B cell (primary cell): ENCODE results near the gene PRODH. TPM values are rescaled to one million over a fixed set of nuclear protein-coding genes. Genes with fewer than 3 reads are reported as not detected.
"Not testable (repeated sequence)": the region's sequence is repeated elsewhere in the genome, so short reads cannot be mapped to it uniquely, and the experiment has no call there.

Experiments used
- ATAC-seq: fragments of 200-7000 bp; cut with Tn5 transposase; one replicate; pipeline ENCODE4 v1.10.0; 2021; ENCODE audit warnings: low read depth, mild to moderate bottlenecking, moderate number of reproducible peaks, moderate library complexity
- CTCF ChIA-PET: fragments of 350-600 bp; sonication (Branson Sonifier 250); formaldehyde crosslinking; loops from one replicate; lab custom pipeline; 2021; ENCODE audit warnings: antibody characterized with exemption, inconsistent platforms; lab: Charles Lee
- POLR2A ChIA-PET: fragments of 350-600 bp; sonication (Branson Sonifier 250); formaldehyde crosslinking; loops from one replicate; lab custom pipeline; 2021; ENCODE audit warnings: antibody characterized with exemption; lab: Charles Lee
- DNase-seq: peaks from one replicate; pipeline ENCODE4 v3.0.0; 2013
- H2AFZ ChIP-seq: 2 replicates; pipeline ENCODE4 v1.6.1; 2012; ENCODE audit warnings: mild to moderate bottlenecking, low read depth, low read length; ENCODE audit not compliant: insufficient read depth, poor library complexity, severe bottlenecking
- H3K27ac ChIP-seq, 2 donors: 1 replicate in 1 of 2; 2 replicates in 1 of 2; pipeline ENCODE4 v1.5.1; 2012 to 2013; ENCODE audit warnings: low read length in 2 of 2, mild to moderate bottlenecking in 2 of 2, moderate library complexity in 1 of 2
- H3K27me3 ChIP-seq, 4 experiments: fragments of 200-600 bp in 1 of 4; sonication (generic) in 1 of 4; replicated peaks in 1 of 4; 1 replicate in 2 of 4; 2 replicates in 2 of 4; pipeline versions ENCODE4 v1.6.1 to v1.7.0; 2013 to 2016; ENCODE audit warnings: low read length in 3 of 4, mild to moderate bottlenecking in 2 of 4, mixed read lengths in 1 of 4, moderate library complexity in 1 of 4; ENCODE audit not compliant: insufficient read depth in 4 of 4, control insufficient read depth in 3 of 4; ENCODE audit errors: control extremely low read depth in 1 of 4
- H3K36me3 ChIP-seq, 2 experiments: replicated peaks in 1 of 2; 1 replicate in 1 of 2; 2 replicates in 1 of 2; pipeline versions ENCODE4 v1.6.1 to v1.7.1; 2013; ENCODE audit warnings: low read length in 1 of 2; ENCODE audit not compliant: insufficient read depth in 2 of 2, control insufficient read depth in 1 of 2; ENCODE audit errors: control extremely low read depth in 1 of 2, extremely low read depth in 1 of 2
- H3K4me1 ChIP-seq, 2 donors: fragments of 200-600 bp in 1 of 2; sonication (generic) in 1 of 2; 1 replicate in 1 of 2; 2 replicates in 1 of 2; pipeline versions ENCODE4 v1.5.1 to v1.6.1; 2013 to 2017; ENCODE audit warnings: low read length in 2 of 2; ENCODE audit not compliant: control insufficient read depth in 2 of 2, insufficient read depth in 2 of 2
- H3K4me2 ChIP-seq: replicated peaks from 2 replicates; pipeline ENCODE3; 2012; ENCODE audit warnings: mild to moderate bottlenecking, low read depth, low read length; ENCODE audit not compliant: poor library complexity, severe bottlenecking
- H3K4me3 ChIP-seq, 5 experiments: fragments of 200-600 bp in 1 of 5; sonication (generic) in 1 of 5; 1 replicate in 3 of 5; 2 replicates in 2 of 5; pipeline versions ENCODE4 v1.5.1 to v1.7.0; 2011 to 2016; ENCODE audit warnings: low read length in 4 of 5, mild to moderate bottlenecking in 4 of 5, low read depth in 2 of 5, control low read depth in 1 of 5, moderate library complexity in 1 of 5; ENCODE audit not compliant: insufficient read depth in 1 of 5; ENCODE audit errors: control extremely low read depth in 1 of 5, extremely low read depth in 1 of 5
- H3K79me2 ChIP-seq: fragments of 200-600 bp; sonication (generic); one replicate; pipeline ENCODE4 v1.6.0; 2016; ENCODE audit warnings: low read length; ENCODE audit not compliant: control insufficient read depth, insufficient read depth
- H3K9ac ChIP-seq: fragments of 200-600 bp; sonication (generic); 2 replicates; pipeline ENCODE4 v1.6.1; 2017; ENCODE audit warnings: mild to moderate bottlenecking, low read length, moderate library complexity
- H3K9me3 ChIP-seq, 3 donors: one replicate each; pipeline versions ENCODE4 v1.6.1 to v1.7.1; 2013; ENCODE audit warnings: low read length in 2 of 3; ENCODE audit not compliant: control insufficient read depth in 2 of 3, insufficient read depth in 1 of 3; ENCODE audit errors: control extremely low read depth in 1 of 3
- H4K20me1 ChIP-seq: 2 replicates; pipeline ENCODE4 v1.6.0; 2012; ENCODE audit warnings: mild to moderate bottlenecking, low read length; ENCODE audit not compliant: insufficient read depth, control insufficient read depth, poor library complexity, severe bottlenecking
- H3K27ac Mint-ChIP-seq: one replicate; pipeline ENCODE4 v1.8.0; 2021; ENCODE audit warnings: mixed read lengths
- H3K27me3 Mint-ChIP-seq: one replicate; pipeline ENCODE4 v1.8.0; 2021; ENCODE audit warnings: mixed read lengths
- H3K4me1 Mint-ChIP-seq: one replicate; pipeline ENCODE4 v1.8.0; 2021; ENCODE audit warnings: mixed read lengths
- H3K4me3 Mint-ChIP-seq: one replicate; pipeline ENCODE4 v1.8.0; 2021; ENCODE audit warnings: mixed read lengths
- H3K9me3 Mint-ChIP-seq: one replicate; pipeline ENCODE4 v1.8.0; 2022; ENCODE audit warnings: mixed read lengths; ENCODE audit not compliant: insufficient read depth
- CTCF ChIP-seq: fragments of 200-600 bp; IDR thresholded peaks from one replicate; pipeline ENCODE4 v1.8.0; 2022; ENCODE audit warnings: antibody characterized with exemption, mild to moderate bottlenecking
- EZH2 ChIP-seq: IDR thresholded peaks from 2 replicates; pipeline ENCODE4 v1.6.1; 2012; ENCODE audit warnings: borderline replicate concordance, low read depth, mild to moderate bottlenecking, moderate library complexity, low read length; ENCODE audit not compliant: insufficient read depth, poor library complexity, severe bottlenecking
- WGBS: methylation state at CpG from one replicate; pipeline ENCODE4 v1.1.5; 2013; ENCODE audit warnings: missing lambda C conversion rate; ENCODE audit not compliant: insufficient coverage; 5-methylcytosine and 5-hydroxymethylcytosine counted together
- intact Hi-C: fragments of 100-400 bp; cut with micrococcal nuclease; formaldehyde crosslinking; loops from one replicate; pipeline ENCODE4 v1.10.0; 2022
- polyA plus RNA-seq: library from polyadenylated mRNA; depleted of rRNA; stranded (reverse); fragments of >200 nt; gene quantifications from 2 replicates; pipeline ENCODE4 v1.2.3, GENCODE V29; 2012
- total RNA-seq, 2 donors: library from RNA; stranded (reverse); fragments of 120-200 nt in 1 of 2; gene quantifications; 1 replicate in 1 of 2; 2 replicates in 1 of 2; pipeline versions ENCODE4 v1.2.3 to v1.2.4, GENCODE V29; 2013 to 2022

Gene PRODH
- total and polyA plus RNA-seq, 2 donors (not counting 1 experiment from before 2014, with no cell fraction given): not detected

GRCh38 chr22:18970176-18970947 is 34.3 kb upstream of the PRODH start:
- Histone ChIP-seq H4K20me1 (no peaks in the 10 kb centered on the region), H3K27ac (no peak overlapping the region), H3K27me3 (peaks cover 0 to 17% (median 3%) of the 10 kb centered on the region in 4 experiments), H2AFZ (peak overlapping the region; percentile 65), H3K4me1 (peaks cover 0 to 5% of the 10 kb centered on the region in 2 donors), H3K9me3 (peaks cover 0 to 4% (median 0%) of the 10 kb centered on the region in 3 donors), H3K36me3 (no peaks in the 10 kb centered on the region), H3K79me2 (no peaks in the 10 kb centered on the region), H3K4me2 (peak overlapping the region; percentile 82), H3K4me3 (peak overlapping the region in 3 of 5 experiments; percentile 19 to 38 (median 34)), H3K9ac (peak overlapping the region; percentile 47)
- Mint-ChIP-seq H3K9me3 (no peaks in the 10 kb centered on the region), H3K4me1 (peaks cover 6% of the 10 kb centered on the region), H3K27me3 (peaks cover 26% of the 10 kb centered on the region), H3K4me3 (peak overlapping the region; percentile 49), H3K27ac (no peak overlapping the region)
- DNase-seq: no peak
- no peak for ATAC-seq
- WGBS: 2% methylated on average over 94 of the region's 94 CpGs
- intact Hi-C loops: no loop called here
- TF ChIP-seq EZH2 (no peak), CTCF (no peak)
- ChIA-PET POLR2A (no interaction called here), CTCF (no interaction called here)

GRCh38 chr22:18969158-18969942 is 33.3 kb upstream of the PRODH start:
- H3K27ac Mint-ChIP-seq, H2AFZ ChIP-seq, H3K27ac ChIP-seq, H3K9ac ChIP-seq, H3K79me2 ChIP-seq, POLR2A ChIA-PET, intact Hi-C loops, H4K20me1 ChIP-seq, H3K9me3 Mint-ChIP-seq, H3K9me3 ChIP-seq, H3K4me1 Mint-ChIP-seq, CTCF ChIA-PET, H3K4me3 ChIP-seq, DNase-seq, H3K36me3 ChIP-seq, H3K4me1 ChIP-seq, ATAC-seq, H3K4me2 ChIP-seq: not testable (repeated sequence)
- Mint-ChIP-seq H3K27me3 (peaks cover 25% of the 10 kb centered on the region), H3K4me3 (peak overlapping the region; percentile 64)
- H3K27me3 ChIP-seq: peaks cover 0 to 17% (median 3%) of the 10 kb centered on the region in 4 experiments
- WGBS: 66% methylated on average over 14 of the region's 14 CpGs
